Measurements from ENCODE around the gene C13orf42.

GRCh38 chr13:51032831-51033230 lies 78.2 kb downstream of the C13orf42 start:
- TF ChIP-seq CTCF (conservative IDR thresholded peaks at IDR 0.05; ENCODE audit: low read length) (no peak), EZH2phosphoT487 (IDR thresholded peaks at IDR 0.05; ENCODE audit: borderline replicate concordance) (no peak)
